ENCODE measurements around the gene WFDC8. TPM values are rescaled to one million over a fixed set of nuclear protein-coding genes. Genes with fewer than 3 reads are reported as not detected.

The WFDC8 gene
- total RNA-seq, 1 donor from 2014 or later = not detected

GRCh38 chr20:45555198-45555597 is 23.9 kb downstream of the WFDC8 start:
- intact Hi-C loops (cut with DNase I) = no loop called here
- ATAC-seq (no peak), DNase-seq (ENCODE audit: low spot score) (no peak)

GRCh38 chr20:45552456-45552855 is 26.6 kb downstream of the WFDC8 start:
- DNase-seq (ENCODE audit: low spot score) = no peak
- intact Hi-C loops (cut with DNase I) = no loop called here
- no peak for ATAC-seq

DNA sequence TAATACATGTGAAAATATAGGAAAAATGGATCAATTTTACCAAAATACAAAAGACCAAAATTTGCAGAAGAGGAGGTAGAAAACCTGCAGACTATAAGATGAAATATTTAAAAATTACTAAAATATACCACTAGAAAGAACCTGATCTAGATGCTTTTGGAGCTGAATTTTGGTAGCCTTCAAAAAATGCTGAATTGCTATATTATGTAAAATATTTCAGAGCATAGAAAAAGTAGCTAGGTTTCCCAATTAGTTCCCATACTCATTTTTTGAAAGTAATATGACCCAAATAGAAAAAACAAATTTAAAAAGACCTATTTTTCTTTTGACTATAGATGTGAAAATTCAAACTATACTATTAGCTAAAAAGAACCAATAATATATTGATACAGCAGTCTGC is 28.3 kb downstream of the WFDC8 start:
- intact Hi-C loops (cut with DNase I) = no loop called here
- ATAC-seq (no peak), DNase-seq (ENCODE audit: low spot score) (no peak)

- DNase-seq (ENCODE audit: low spot score) (no peak), ATAC-seq (no peak)
- intact Hi-C loops (cut with DNase I) = loop anchor here (5.0 kb wide), 1 partner anchor 219 kb away; no protein-coding TSS in a partner anchor
Observed at GRCh38 chr20:45548410-45548809, 30.7 kb downstream of the WFDC8 start.

DNA sequence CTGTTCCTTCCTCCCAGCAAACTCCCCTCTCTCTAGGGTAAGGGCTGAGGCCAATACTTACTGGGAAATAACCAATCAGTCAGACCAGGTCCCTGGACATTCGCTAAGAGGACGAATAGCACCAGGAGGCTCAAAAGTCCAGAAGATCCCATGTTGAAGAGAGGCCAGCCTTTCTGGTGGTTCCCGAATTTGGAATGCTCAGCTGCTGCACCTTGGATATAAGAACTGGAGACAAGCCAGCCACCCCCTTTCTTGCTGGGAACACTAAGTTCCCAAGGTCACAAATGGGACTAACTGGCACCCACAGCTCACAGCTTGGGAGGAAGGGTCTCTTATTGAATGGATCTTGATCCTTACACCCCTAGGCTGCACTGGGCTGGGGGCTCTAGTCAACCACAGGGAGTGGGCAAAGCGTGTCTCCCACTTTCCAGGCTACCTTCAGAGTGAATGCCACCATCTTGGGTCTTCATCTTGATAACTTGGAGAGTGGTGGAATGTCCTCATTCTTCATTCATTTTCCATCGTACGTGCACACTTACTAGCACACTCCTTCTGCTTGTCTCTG is 31.8 kb downstream of the WFDC8 start, which contains the start of gene EPPIN:
Gene EPPIN, minus strand, starts transcription at position 196 of the 565 bp plus-strand sequence. Its CDS starts 44 bp downstream, at position 152.
- DNase-seq (ENCODE audit: low spot score) = no peak
- intact Hi-C loops (cut with DNase I) = loop anchor here (5.0 kb wide), 1 partner anchor 220 kb away; no protein-coding TSS in a partner anchor
- no peak for ATAC-seq

DNA sequence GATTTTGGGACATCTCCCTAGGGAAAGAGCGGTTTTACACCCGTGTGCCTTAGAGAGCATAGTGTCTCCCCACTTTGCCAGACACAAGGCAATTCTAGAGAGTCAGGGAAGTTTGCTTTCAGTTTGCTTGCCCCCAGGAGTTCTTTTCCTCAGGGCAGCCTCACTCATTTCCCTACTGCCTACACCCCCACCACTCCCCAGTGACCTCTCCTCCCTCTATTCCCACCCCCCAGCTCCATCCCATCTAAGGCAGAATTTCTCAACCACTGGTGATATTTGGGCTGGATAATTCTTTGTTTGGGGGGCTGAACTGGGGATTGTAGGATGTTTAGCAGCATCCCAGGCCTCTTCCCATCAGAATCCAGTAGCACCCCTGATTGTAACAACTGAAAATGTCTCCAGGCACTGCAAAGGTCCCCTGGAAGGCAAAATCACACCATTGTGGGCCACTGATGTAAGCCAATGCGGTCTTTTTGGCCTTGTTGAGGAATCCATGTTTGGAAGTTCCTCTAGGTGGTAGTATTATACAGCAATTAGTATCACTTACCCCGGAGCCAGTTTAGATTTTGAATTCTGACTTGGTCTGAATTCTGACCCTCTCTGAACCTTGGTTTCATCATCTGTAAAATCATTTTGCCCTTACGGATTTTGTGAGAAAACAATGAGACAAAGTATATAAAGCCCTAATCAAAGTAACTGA is 33.2 kb downstream of the WFDC8 start:
- peak; percentile 80 for ATAC-seq
- DNase-seq (ENCODE audit: low spot score) = no peak
- intact Hi-C loops (cut with DNase I) = loop anchor here (5.0 kb wide), 1 partner anchor 221 kb away; no protein-coding TSS in a partner anchor

DNA sequence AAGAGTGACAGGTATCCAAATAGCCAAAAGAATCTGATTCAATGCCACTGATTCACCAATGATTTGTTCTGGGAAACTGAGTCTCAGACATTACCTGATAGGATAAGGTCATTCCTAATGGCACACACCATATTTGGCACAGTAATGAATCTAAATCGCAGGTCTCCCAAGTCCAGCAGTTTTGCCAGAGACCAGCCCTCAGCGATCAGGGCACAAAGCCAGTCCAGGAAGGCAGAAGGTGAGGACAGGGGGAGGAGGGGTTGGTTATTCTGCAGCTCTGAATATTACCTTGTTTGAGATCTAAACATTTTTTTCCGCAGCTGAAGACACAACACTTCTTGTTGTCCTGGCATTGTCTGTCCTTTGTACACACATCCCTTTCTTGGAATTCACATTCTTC is 33.7 kb downstream of the WFDC8 start:
- DNase-seq (ENCODE audit: low spot score) (no peak), ATAC-seq (no peak)
- intact Hi-C loops (cut with DNase I) = loop anchor here (5.0 kb wide), 1 partner anchor 222 kb away; no protein-coding TSS in a partner anchor

DNA sequence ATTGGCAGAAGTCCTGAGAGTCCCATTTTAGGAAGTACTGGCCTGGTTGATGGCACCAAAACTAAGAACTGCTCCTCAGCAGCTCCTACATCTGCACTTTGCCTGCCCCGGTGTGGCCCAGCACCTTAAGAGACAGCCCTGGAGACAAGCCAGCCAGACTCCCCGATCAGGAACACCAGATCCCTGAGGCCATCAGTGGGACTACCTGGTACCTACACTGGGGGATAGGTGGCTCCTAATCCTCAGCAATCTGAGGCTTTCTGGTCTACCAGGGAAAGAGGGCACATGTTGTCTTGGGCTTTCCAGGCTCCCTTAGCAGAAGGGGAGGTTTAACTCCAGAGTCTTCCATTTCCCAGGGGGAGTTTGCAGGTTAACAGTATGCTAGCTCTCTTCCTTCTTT is 39.7 kb downstream of the WFDC8 start, which contains the start of gene WFDC6:
Gene WFDC6, minus strand, starts transcription at position 101 of the 400 bp plus-strand sequence. Its CDS starts 75 bp downstream, at position 26.
- intact Hi-C loops (cut with DNase I) = no loop called here
- DNase-seq (ENCODE audit: low spot score) = no peak
- no peak for ATAC-seq

GRCh38 chr20:45538209-45538799 is 40.8 kb downstream of the WFDC8 start:
- ATAC-seq (no peak), DNase-seq (ENCODE audit: low spot score) (no peak)
- intact Hi-C loops (cut with DNase I) = no loop called here

- intact Hi-C loops (cut with DNase I) = no loop called here
- ATAC-seq = no peak
- DNase-seq (ENCODE audit: low spot score) = no peak
Observed at GRCh38 chr20:45527294-45527693, 51.8 kb downstream of the WFDC8 start.

- no peak for ATAC-seq
- intact Hi-C loops (cut with DNase I) = no loop called here
- DNase-seq (ENCODE audit: low spot score) = no peak
Observed at GRCh38 chr20:45523821-45524220, 55.3 kb downstream of the WFDC8 start.

GRCh38 chr20:45518282-45518681 is 60.8 kb downstream of the WFDC8 start:
- intact Hi-C loops (cut with DNase I) = no loop called here
- ATAC-seq = no peak

DNA sequence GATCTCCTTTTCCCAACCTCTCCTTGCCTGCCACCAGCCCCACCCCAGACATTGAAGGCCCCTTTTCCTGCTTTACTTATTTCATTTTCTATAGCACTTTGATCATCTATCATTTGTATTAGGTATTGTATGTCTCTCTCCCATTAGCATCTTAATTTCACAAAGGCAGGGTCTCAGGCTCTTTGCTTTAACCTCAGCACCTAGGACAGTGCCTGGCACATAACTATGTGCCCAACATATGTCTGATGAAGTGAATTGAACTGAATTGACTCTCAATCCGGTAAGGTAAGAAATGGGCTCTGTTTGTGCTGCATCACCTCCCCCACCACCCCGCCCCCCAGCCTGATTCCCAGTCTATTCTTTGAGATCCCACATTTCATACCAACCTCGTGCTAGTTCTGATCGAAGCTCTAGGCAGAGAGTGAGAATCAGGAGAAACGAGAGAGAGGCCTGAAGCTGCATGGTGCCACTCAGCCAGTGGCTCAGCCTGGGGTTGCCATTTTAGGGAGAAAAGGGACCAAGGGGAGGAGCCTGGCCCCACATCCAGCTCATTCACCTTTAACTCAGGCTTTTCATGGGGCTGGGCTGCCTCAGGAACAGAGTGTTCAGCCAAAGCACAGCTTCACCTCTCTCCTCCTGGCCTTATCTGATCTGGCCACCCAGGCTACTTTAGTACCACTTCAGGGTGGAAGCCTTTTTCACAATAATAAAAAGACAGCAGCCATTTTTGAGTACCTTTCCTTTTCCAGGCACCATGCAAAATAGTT is 63.8 kb downstream of the WFDC8 start, which contains the start of gene SPINT3:
Gene SPINT3, minus strand, starts transcription at position 476 of the 767 bp plus-strand sequence. Its CDS starts 14 bp downstream, at position 462.
- intact Hi-C loops (cut with DNase I) = no loop called here
- ATAC-seq (no peak), DNase-seq (ENCODE audit: low spot score) (no peak)

More at GRCh38 chr20:45518282-45518681, 60.8 kb downstream of the WFDC8 start:
- no peak for DNase-seq (ENCODE audit: low spot score)

DNA sequence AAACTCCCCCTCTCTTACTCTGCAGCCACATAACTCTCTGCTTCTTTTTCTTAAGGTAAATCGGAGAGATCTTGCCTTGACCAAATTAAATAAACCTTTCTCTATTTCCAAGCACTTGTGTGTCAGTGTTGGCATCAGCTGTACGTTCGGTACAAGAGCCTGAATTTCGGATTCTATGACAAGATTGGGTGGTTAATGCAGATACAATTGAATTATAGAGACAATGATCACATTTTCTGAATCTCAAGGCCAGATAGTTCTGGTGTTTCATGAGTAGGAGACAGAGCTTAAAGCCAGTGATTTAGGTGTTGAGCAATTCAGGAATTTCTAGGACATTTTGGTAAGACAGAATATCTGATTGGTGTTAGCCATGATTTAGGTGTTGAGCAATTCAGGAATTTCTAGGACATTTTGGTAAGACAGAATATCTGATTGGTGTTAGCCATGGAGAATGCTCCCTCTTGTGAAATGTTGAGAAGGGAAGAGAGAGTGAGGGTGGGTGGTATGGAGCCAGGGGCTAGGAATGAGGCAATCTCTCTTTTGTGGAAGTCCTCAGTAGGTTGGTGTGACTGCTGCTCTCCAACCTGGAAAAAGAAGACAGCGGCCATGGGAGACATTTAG is 68.7 kb downstream of the WFDC8 start:
- DNase-seq (ENCODE audit: low spot score) (no peak), ATAC-seq (no peak)
- intact Hi-C loops (cut with DNase I) = no loop called here

DNA sequence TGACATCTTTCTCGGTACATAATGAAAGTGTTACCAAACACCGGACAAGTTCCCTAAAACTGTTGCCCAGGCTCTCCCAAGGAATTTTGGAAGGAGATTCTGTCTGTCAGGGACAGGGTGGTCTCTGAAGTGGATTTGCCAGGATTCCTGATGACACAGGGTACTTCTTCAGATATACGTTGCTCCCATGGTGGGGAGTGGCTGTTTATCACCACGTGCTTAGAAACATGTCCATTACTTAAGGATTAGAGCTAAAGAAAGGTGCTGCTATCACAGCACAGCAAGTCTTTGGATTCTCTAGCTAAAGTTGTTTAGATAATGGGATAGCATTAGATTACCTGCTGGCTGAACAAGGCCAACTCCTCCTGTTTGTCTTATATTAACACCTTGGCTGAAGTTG is 70.0 kb downstream of the WFDC8 start:
- ATAC-seq (no peak), DNase-seq (ENCODE audit: low spot score) (no peak)
- intact Hi-C loops (cut with DNase I) = no loop called here

- ATAC-seq = no peak
- no peak for DNase-seq (ENCODE audit: low spot score)
- intact Hi-C loops (cut with DNase I) = no loop called here
Observed at GRCh38 chr20:45508068-45508886, 70.8 kb downstream of the WFDC8 start.

- ATAC-seq (no peak), DNase-seq (ENCODE audit: low spot score) (no peak)
- intact Hi-C loops (cut with DNase I) = no loop called here
Observed at GRCh38 chr20:45507011-45507820, 71.9 kb downstream of the WFDC8 start.
